GM10847 (cell line): ENCODE results near the gene GPR6.

Experiments used
- POLR2A ChIP-seq: IDR thresholded peaks from 2 replicates; pipeline ENCODE4 v1.6.1; 2011; ENCODE audit not compliant: insufficient read length; ENCODE audit errors: extremely low read depth

Gene GPR6, protein sequence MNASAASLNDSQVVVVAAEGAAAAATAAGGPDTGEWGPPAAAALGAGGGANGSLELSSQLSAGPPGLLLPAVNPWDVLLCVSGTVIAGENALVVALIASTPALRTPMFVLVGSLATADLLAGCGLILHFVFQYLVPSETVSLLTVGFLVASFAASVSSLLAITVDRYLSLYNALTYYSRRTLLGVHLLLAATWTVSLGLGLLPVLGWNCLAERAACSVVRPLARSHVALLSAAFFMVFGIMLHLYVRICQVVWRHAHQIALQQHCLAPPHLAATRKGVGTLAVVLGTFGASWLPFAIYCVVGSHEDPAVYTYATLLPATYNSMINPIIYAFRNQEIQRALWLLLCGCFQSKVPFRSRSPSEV

GRCh38 chr6:109978174-109979032 lies at the start of gene GPR6:
GPR6 (plus strand) TSS chr6:109978311; CDS start chr6:109979113, 802 bp downstream.
- TF ChIP-seq POLR2A, result no peak

DNA sequence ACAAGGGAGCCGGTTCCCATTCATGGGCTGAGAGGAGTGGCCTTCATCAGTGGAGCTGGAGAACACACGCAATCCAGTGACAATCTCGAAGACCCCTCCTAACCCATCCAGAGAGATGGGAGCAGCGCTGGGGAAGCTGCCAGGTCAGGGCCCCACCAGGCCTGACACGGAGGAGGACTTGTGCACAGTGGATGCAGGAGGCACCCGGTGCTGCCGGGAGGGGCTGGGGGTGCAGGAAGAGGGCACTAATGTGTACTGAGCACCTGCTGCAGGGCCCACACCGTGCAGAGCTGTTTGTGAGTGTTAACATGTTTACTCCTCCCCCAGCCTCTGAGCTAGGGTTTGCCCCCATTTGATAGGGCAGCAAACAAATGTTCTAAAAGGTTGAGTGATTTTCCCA lies 43.8 kb upstream of the GPR6 start:
- TF ChIP-seq POLR2A, result no peak

DNA sequence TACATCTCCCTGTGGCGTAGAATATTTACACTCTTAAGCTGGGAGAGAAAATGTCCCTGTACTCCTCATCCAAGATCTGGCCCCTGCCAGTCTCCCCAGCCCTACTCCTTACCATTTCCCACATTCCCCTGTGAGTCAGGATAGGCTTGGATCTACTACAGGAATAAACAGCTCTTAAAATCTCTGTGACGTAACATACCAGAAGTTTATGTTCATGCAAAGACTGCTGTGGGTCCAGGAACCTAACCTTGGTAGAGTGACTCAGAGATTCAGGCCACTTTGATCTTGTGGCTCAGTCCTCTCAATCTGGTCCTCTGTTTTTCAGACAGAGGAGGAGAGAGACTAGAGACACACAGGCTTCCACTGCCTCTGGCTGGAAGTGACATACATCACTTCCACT lies 38.5 kb upstream of the GPR6 start:
- TF ChIP-seq POLR2A, result no peak

DNA sequence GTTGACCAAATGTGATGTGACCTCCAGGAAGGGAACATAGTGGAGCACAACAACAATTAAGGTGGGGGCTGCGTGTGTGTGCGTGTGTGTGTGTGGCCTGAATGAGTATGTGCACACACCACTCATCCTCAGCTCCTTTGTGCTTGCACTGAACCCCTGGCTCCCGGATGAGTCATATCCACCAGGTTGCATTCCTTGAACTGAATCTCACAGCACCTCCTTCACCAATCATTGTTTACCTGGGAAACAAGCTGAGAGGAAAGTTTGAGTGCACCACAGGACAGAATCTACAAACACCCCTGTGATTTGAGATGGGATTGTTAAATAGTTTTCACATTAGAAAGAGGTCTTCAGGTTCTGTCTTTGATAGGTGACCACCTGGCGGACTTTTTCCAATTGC lies 33.7 kb upstream of the GPR6 start:
- no peak for TF ChIP-seq POLR2A

- TF ChIP-seq POLR2A, result no peak
Observed at GRCh38 chr6:109945091-109945490, 33.0 kb upstream of the GPR6 start.

DNA sequence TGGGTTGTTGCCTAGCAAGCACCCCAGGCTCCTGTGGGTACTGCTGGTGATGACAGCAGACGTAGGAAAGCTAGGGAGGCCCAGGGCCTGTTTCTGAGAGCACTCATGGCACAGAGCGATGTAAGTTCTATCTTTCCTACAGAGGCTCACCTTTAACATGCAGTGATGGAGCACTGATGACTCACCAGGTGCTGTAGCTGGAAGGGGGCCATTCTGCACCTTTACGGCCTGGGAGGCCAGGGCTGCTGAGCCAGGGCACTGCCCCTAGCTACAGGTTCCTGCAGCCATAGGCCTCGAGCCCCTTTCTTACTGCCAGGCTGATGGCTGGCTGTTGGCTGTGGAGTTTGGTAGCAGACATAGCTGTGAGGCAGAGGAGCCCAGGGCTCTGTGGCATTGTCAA lies 31.1 kb upstream of the GPR6 start:
- no peak for TF ChIP-seq POLR2A

DNA sequence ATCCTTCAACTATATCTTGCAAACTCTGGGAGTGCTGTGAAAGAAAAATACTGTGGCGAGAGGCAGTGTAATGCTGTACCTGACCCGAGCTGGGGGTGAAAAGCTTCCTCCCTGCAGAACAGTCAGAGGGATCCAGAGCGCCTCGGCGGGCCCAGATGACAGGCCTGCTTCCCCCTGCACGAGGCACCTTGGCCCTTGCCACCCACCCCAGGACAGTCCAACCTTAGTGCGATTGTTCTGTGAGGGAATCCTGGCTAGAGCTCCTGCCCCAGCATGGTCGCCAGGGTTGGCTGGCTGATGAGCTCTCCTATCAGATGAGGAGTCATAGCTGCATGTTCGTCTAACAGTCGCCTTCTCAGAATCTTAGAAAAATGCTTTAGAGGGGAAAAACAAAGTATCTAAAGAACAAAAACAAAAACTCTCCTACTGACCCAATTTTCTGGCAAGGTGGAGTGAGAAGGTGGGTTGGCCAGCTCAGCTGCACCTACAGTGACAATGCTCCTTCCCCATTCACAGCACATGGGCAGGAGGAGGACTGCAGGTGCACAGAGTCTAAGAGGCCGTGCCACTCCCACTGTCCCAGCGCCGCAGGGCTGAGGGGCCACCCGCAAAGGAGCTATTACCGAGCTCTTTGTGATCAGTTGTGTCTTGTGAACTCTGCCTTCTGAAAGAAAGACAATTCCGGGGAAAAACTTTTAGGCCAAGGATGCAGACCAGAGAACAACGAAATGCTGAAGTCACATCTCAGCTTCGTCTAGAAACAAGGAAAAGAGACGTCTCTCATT lies 28.6 kb upstream of the GPR6 start:
- TF ChIP-seq POLR2A, result no peak

- no peak for TF ChIP-seq POLR2A
Observed at GRCh38 chr6:109955491-109955890, 22.6 kb upstream of the GPR6 start.

- TF ChIP-seq POLR2A, result no peak
Observed at GRCh38 chr6:109958626-109959025, 19.5 kb upstream of the GPR6 start.

DNA sequence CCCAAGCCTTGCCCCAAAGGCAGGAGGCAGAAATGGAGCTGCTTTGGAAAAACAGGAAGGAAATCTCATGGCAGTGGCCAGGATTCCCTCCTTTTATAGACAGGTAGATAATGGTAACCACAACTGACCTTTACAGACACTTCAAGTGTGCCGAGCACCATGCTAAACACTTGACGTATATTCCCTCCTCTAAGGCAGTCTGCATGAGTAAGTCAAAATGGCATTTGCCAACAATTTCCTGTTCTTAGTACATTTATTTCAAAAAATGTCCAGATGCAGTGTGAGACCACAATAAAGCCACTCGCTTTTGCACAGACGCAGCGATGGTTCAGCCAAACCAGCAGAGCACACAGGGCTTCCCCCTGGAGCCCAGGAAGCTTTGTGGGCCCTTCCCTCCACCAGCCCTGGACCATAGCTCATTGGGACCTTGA lies 16.5 kb upstream of the GPR6 start:
- TF ChIP-seq POLR2A, result no peak

- no peak for TF ChIP-seq POLR2A
Observed at GRCh38 chr6:109962271-109962670, 15.8 kb upstream of the GPR6 start.

DNA sequence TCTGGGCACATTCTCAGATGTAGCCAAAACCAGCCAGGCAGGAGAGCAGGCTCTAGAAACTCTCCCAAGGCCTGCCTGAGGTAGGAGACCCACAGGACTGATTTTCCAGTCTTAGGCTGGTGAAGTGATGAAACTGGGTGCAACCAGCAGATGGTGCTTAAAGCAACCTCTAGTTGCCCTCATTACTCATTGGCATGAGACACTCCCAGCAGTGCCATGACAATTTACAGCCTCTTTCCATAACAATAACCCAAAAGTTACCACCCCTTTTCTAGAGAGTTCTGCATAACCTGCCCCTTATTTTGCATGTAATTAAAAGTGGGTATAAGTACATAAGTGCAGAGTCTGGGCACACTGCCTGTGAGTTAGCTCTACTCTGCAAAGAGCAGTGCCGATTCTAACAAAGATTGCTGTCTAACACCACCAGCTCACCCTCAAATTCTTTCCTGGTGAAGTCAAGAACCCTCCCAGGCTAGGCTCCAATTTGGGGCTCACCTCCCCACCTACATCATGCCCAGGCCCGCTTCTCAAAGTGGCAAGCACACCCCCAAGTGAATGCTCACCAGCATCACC lies 14.4 kb upstream of the GPR6 start:
- TF ChIP-seq POLR2A, result no peak

DNA sequence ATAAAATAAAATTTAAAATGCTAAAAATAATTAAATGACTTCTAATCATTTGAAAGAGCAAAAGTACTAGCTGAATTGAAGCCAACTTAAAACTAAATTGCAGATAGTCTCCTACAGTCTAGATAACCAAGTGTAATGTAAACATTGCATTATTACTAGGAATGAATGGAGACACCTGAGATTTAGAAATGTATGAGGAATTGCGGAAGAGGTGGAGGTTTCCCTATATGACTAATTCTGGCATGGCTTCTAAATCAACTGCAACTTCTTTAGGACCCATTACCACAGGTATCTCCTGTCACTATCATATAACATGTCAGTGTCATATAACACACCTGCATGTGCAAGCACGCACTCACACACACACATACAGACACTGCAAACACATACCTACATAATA lies 13.2 kb upstream of the GPR6 start:
- no peak for TF ChIP-seq POLR2A

- TF ChIP-seq POLR2A, result no peak
Observed at GRCh38 chr6:109966299-109966698, 11.8 kb upstream of the GPR6 start.

GRCh38 chr6:109977791-109978173 lies 329 bp upstream of the GPR6 start:
- TF ChIP-seq POLR2A, result no peak

DNA sequence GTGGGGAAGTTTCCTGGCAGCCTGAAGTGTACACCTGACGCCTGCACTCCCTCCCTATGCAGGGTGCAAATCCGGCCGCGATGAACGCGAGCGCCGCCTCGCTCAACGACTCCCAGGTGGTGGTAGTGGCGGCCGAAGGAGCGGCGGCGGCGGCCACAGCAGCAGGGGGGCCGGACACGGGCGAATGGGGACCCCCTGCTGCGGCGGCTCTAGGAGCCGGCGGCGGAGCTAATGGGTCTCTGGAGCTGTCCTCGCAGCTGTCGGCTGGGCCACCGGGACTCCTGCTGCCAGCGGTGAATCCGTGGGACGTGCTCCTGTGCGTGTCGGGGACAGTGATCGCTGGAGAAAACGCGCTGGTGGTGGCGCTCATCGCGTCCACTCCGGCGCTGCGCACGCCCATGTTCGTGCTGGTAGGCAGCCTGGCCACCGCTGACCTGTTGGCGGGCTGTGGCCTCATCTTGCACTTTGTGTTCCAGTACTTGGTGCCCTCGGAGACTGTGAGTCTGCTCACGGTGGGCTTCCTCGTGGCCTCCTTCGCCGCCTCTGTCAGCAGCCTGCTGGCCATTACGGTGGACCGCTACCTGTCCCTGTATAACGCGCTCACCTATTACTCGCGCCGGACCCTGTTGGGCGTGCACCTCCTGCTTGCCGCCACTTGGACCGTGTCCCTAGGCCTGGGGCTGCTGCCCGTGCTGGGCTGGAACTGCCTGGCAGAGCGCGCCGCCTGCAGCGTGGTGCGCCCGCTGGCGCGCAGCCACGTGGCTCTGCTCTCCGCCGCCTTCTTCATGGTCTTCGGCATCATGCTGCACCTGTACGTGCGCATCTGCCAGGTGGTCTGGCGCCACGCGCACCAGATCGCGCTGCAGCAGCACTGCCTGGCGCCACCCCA lies 1.2 kb downstream of the GPR6 start:
- TF ChIP-seq POLR2A, result no peak
